ENCODE measurements around the gene PREX1.

Gene PREX1

GRCh38 chr20:48635361-48635760 lies 192.4 kb downstream of the PREX1 start:
- Histone ChIP-seq H3K4me3 (no peak overlapping the region), H3K4me2 (peak overlapping the region; percentile 1 to 56 (median 32); a peak in 15 of 22 replicates), H3K27me3 (no peaks in the 10 kb centered on the region), H3K9ac (peak overlapping the region in 7 of 11 experiments; percentile 21 to 57 (median 31); a peak in 10 of 22 replicates), H3K9me3 (replicated peaks in 1 of 11) (no peaks in the 10 kb centered on the region), H3K27ac (peak overlapping the region in 9 of 11 experiments; percentile 21 to 67 (median 44); a peak in 16 of 22 replicates), H3K4me1 (peaks cover 33 to 83% (median 47%) of the 10 kb centered on the region in 10 experiments), H3K36me3 (peaks cover 0 to 99% (median 52%) of the 10 kb centered on the region in 11 experiments; a peak in 16 of 22 replicates), H4K20me1 (peaks cover 0 to 99% (median 0%) of the 10 kb centered on the region in 11 experiments; a peak in 7 of 22 replicates)
- no peak for TF ChIP-seq Cebpa-rat (IDR thresholded peaks at IDR 0.05)

- peaks cover 0 to 99% (median 0%) of the 10 kb centered on the region in 11 experiments; a peak in 7 of 22 replicates for H4K20me1 ChIP-seq
- no peaks in the 10 kb centered on the region for H3K27me3 ChIP-seq
- H3K9me3 ChIP-seq (replicated peaks in 1 of 11) = no peaks in the 10 kb centered on the region
- peak overlapping the region in 4 of 11 experiments; percentile 38 to 67 (median 54); a peak in 3 of 22 replicates for H3K27ac ChIP-seq
- peak overlapping the region in 3 of 11 experiments; percentile 3 to 57 (median 31); a peak in 1 of 22 replicates for H3K9ac ChIP-seq
- no peak overlapping the region for H3K4me2 ChIP-seq
- peaks cover 0 to 99% (median 48%) of the 10 kb centered on the region in 11 experiments; a peak in 16 of 22 replicates for H3K36me3 ChIP-seq
- peaks cover 40 to 83% (median 55%) of the 10 kb centered on the region in 10 experiments for H3K4me1 ChIP-seq
- no peak for TF ChIP-seq Cebpa-rat (IDR thresholded peaks at IDR 0.05)
- no peak overlapping the region for H3K4me3 ChIP-seq
These were observed 193.2 kb downstream of the PREX1 start for GRCh38 chr20:48634641-48635040.

- TF ChIP-seq Cebpa-rat (IDR thresholded peaks at IDR 0.05) = no peak
- Histone ChIP-seq H3K4me2 (no peak overlapping the region), H4K20me1 (peaks cover 0 to 99% (median 0%) of the 10 kb centered on the region in 11 experiments; a peak in 7 of 22 replicates), H3K9ac (peak overlapping the region in 3 of 11 experiments; percentile 6 to 24 (median 10); a peak in 3 of 22 replicates), H3K27ac (no peak overlapping the region), H3K36me3 (peaks cover 0 to 99% (median 39%) of the 10 kb centered on the region in 11 experiments; a peak in 15 of 22 replicates), H3K27me3 (no peaks in the 10 kb centered on the region), H3K4me3 (no peak overlapping the region), H3K9me3 (replicated peaks in 1 of 11) (no peaks in the 10 kb centered on the region), H3K4me1 (peaks cover 49 to 83% (median 62%) of the 10 kb centered on the region in 10 experiments)
These were observed 194.1 kb downstream of the PREX1 start for GRCh38 chr20:48633620-48634257.

- H3K27ac ChIP-seq = peak overlapping the region in 7 of 11 experiments; percentile 21 to 90 (median 41); a peak in 9 of 22 replicates
- H3K4me3 ChIP-seq = no peak overlapping the region
- H3K9ac ChIP-seq = peak overlapping the region in 6 of 11 experiments; percentile 6 to 32 (median 20); a peak in 8 of 22 replicates
- peaks cover 0 to 99% (median 32%) of the 10 kb centered on the region in 11 experiments; a peak in 14 of 22 replicates for H3K36me3 ChIP-seq
- H3K4me2 ChIP-seq = peak overlapping the region; percentile 12 to 95 (median 78); a peak in 20 of 22 replicates
- H3K27me3 ChIP-seq = no peaks in the 10 kb centered on the region
- H3K9me3 ChIP-seq (replicated peaks in 1 of 11) = no peaks in the 10 kb centered on the region
- H3K4me1 ChIP-seq = peaks cover 56 to 83% (median 66%) of the 10 kb centered on the region in 10 experiments
- H4K20me1 ChIP-seq = peaks cover 0 to 99% (median 0%) of the 10 kb centered on the region in 11 experiments; a peak in 7 of 22 replicates
- no peak for TF ChIP-seq Cebpa-rat (IDR thresholded peaks at IDR 0.05)
These were observed 194.8 kb downstream of the PREX1 start for GRCh38 chr20:48632825-48633619.

- Histone ChIP-seq H3K9ac (peak overlapping the region in 7 of 11 experiments; percentile 9 to 52 (median 32); a peak in 11 of 22 replicates), H4K20me1 (peaks cover 0 to 98% (median 0%) of the 10 kb centered on the region in 11 experiments; a peak in 7 of 22 replicates), H3K9me3 (replicated peaks in 1 of 11) (no peaks in the 10 kb centered on the region), H3K4me3 (no peak overlapping the region), H3K27me3 (no peaks in the 10 kb centered on the region), H3K27ac (peak overlapping the region in 8 of 11 experiments; percentile 21 to 92 (median 50); a peak in 14 of 22 replicates), H3K4me1 (peaks cover 64 to 85% (median 71%) of the 10 kb centered on the region in 10 experiments), H3K4me2 (peak overlapping the region; percentile 12 to 95 (median 78); a peak in 20 of 22 replicates), H3K36me3 (peaks cover 0 to 97% (median 28%) of the 10 kb centered on the region in 11 experiments; a peak in 13 of 22 replicates)
- TF ChIP-seq Cebpa-rat (IDR thresholded peaks at IDR 0.05) = no peak
These were observed 195.6 kb downstream of the PREX1 start for GRCh38 chr20:48632017-48632824.

GRCh38 chr20:48631114-48632016 lies 196.4 kb downstream of the PREX1 start:
- Histone ChIP-seq H3K27me3 (no peaks in the 10 kb centered on the region), H4K20me1 (peaks cover 0 to 92% (median 0%) of the 10 kb centered on the region in 11 experiments; a peak in 7 of 22 replicates), H3K27ac (peak overlapping the region in 7 of 11 experiments; percentile 5 to 92 (median 89); a peak in 11 of 22 replicates), H3K9ac (peak overlapping the region in 6 of 11 experiments; percentile 9 to 83 (median 41); a peak in 9 of 22 replicates), H3K9me3 (replicated peaks in 1 of 11) (no peaks in the 10 kb centered on the region), H3K4me3 (no peak overlapping the region), H3K4me1 (peaks cover 70 to 86% (median 78%) of the 10 kb centered on the region in 10 experiments), H3K4me2 (peak overlapping the region in 9 of 11 experiments; percentile 52 to 95 (median 82); a peak in 18 of 22 replicates), H3K36me3 (peaks cover 0 to 89% (median 28%) of the 10 kb centered on the region in 11 experiments; a peak in 13 of 22 replicates)
- no peak for TF ChIP-seq Cebpa-rat (IDR thresholded peaks at IDR 0.05)
